OCI-LY1 (cell line): ENCODE measurements around the gene STUM.

Experiments used
- H2AFZ ChIP-seq: fragments of 200-600 bp; sonication (generic), shearing (Covaris generic); 2 replicates; pipeline ENCODE4 v1.6.0; 2014; ENCODE audit warnings: antibody characterized with exemption, mild to moderate bottlenecking, low read length
- H3F3A ChIP-seq: fragments of 200-600 bp; sonication (generic), shearing (Covaris generic); 2 replicates; pipeline ENCODE4 v1.6.0; 2014; ENCODE audit warnings: mild to moderate bottlenecking, antibody characterized with exemption, low read length, moderate library complexity; ENCODE audit not compliant: insufficient read depth
- H3K27ac ChIP-seq: fragments of 200-600 bp; sonication (generic); 2 replicates; pipeline ENCODE4 v1.5.1; 2014; ENCODE audit warnings: low read length, mixed run types, mild to moderate bottlenecking, low read depth; ENCODE audit not compliant: poor library complexity, severe bottlenecking
- H3K27me3 ChIP-seq: fragments of 200-600 bp; sonication (generic); 2 replicates; pipeline ENCODE4 v1.6.0; 2014; ENCODE audit warnings: antibody characterized with exemption, mild to moderate bottlenecking, low read length, moderate library complexity; ENCODE audit not compliant: insufficient read depth
- H3K36me3 ChIP-seq: fragments of 200-600 bp; sonication (generic); 2 replicates; pipeline ENCODE4 v1.6.1; 2014; ENCODE audit warnings: mild to moderate bottlenecking, antibody characterized with exemption, low read length, moderate library complexity, mixed read lengths; ENCODE audit not compliant: insufficient read depth
- H3K4me1 ChIP-seq: fragments of 200-600 bp; sonication (generic); 2 replicates; pipeline ENCODE4 v1.5.1; 2014; ENCODE audit warnings: mild to moderate bottlenecking, low read length, moderate library complexity; ENCODE audit not compliant: insufficient read depth, severe bottlenecking
- H3K4me2 ChIP-seq: fragments of 200-600 bp; sonication (generic), shearing (Covaris generic); 2 replicates; pipeline ENCODE4 v1.6.1; 2014; ENCODE audit warnings: low read length
- H3K4me3 ChIP-seq: fragments of 200-600 bp; sonication (generic); 2 replicates; pipeline ENCODE4 v1.5.1; 2014; ENCODE audit warnings: low read length, low read depth, mild to moderate bottlenecking, mixed read lengths; ENCODE audit not compliant: poor library complexity, severe bottlenecking
- H3K79me2 ChIP-seq: fragments of 200-600 bp; shearing (Covaris generic); 2 replicates; pipeline ENCODE4 v1.6.1; 2016; ENCODE audit warnings: mixed run types, low read length, mixed read lengths; ENCODE audit not compliant: insufficient read depth
- H3K9ac ChIP-seq: fragments of 200-600 bp; sonication (generic), shearing (Covaris generic); 2 replicates; pipeline ENCODE4 v1.6.1; 2014; ENCODE audit warnings: mild to moderate bottlenecking, low read length, mixed read lengths
- H3K9me2 ChIP-seq: fragments of 200-600 bp; sonication (generic), shearing (Covaris generic); 2 replicates; pipeline ENCODE4 v1.6.1; 2014; ENCODE audit warnings: low read depth, mild to moderate bottlenecking, low read length, mixed read lengths
- H3K9me3 ChIP-seq: fragments of 200-600 bp; shearing (Covaris generic); 2 replicates; pipeline ENCODE4 v1.6.1; 2014; ENCODE audit warnings: low read length, mixed read lengths
- H4K20me1 ChIP-seq: fragments of 200-600 bp; sonication (generic), shearing (Covaris generic); 2 replicates; pipeline ENCODE4 v1.6.0; 2016; ENCODE audit warnings: mild to moderate bottlenecking, low read length; ENCODE audit not compliant: insufficient read depth
- CTCF ChIP-seq: fragments of 200-600 bp; sonication (generic), shearing (Covaris generic); IDR thresholded peaks from 2 replicates; pipeline ENCODE4 v1.5.1; 2017; ENCODE audit warnings: mild to moderate bottlenecking, antibody characterized with exemption, low read length, moderate library complexity, mixed read lengths
- EZH2 ChIP-seq: fragments of 200-600 bp; sonication (generic), shearing (Covaris generic); IDR thresholded peaks from 2 replicates; pipeline ENCODE4 v1.8.0; 2017; ENCODE audit warnings: borderline replicate concordance, mixed run types, mild to moderate bottlenecking, antibody characterized with exemption, low read length, moderate library complexity, mixed read lengths

STUM gene

GRCh38 chr1:226581650-226582330 is 33.2 kb downstream of the STUM start:
- Histone ChIP-seq H3K4me1 (no peaks in the 10 kb centered on the region), H3K9ac (no peak overlapping the region), H3K27me3 (peaks cover 8% of the 10 kb centered on the region; the same call in 1 of the 2 replicates), H3F3A (no peaks in the 10 kb centered on the region), H3K4me3 (no peak overlapping the region), H3K9me3 (no peaks in the 10 kb centered on the region), H2AFZ (no peak overlapping the region), H3K27ac (no peak overlapping the region), H4K20me1 (no peaks in the 10 kb centered on the region), H3K4me2 (no peak overlapping the region), H3K9me2 (no peaks in the 10 kb centered on the region), H3K79me2 (no peaks in the 10 kb centered on the region), H3K36me3 (no peaks in the 10 kb centered on the region)
- no peak for TF ChIP-seq CTCF
- no peak for TF ChIP-seq EZH2

- no peaks in the 10 kb centered on the region for H3K9me2 ChIP-seq
- no peaks in the 10 kb centered on the region for H3K4me1 ChIP-seq
- H3K4me3 ChIP-seq, result no peak overlapping the region
- H3K9ac ChIP-seq, result no peak overlapping the region
- no peak overlapping the region for H2AFZ ChIP-seq
- TF ChIP-seq EZH2 (no peak), CTCF (no peak)
- H3K27ac ChIP-seq, result no peak overlapping the region
- no peaks in the 10 kb centered on the region for H4K20me1 ChIP-seq
- H3K27me3 ChIP-seq, result peaks cover 10% of the 10 kb centered on the region; the same call in 1 of the 2 replicates
- no peaks in the 10 kb centered on the region for H3K9me3 ChIP-seq
- H3K36me3 ChIP-seq, result no peaks in the 10 kb centered on the region
- H3K4me2 ChIP-seq, result no peak overlapping the region
- no peaks in the 10 kb centered on the region for H3F3A ChIP-seq
- no peaks in the 10 kb centered on the region for H3K79me2 ChIP-seq
Observed at GRCh38 chr1:226582966-226583365, 34.4 kb downstream of the STUM start.

- H3K4me2 ChIP-seq, result no peak overlapping the region
- no peaks in the 10 kb centered on the region for H3K79me2 ChIP-seq
- no peak overlapping the region for H2AFZ ChIP-seq
- H3K4me3 ChIP-seq, result no peak overlapping the region
- no peaks in the 10 kb centered on the region for H4K20me1 ChIP-seq
- no peak overlapping the region for H3K9ac ChIP-seq
- no peaks in the 10 kb centered on the region for H3K9me2 ChIP-seq
- H3K4me1 ChIP-seq, result no peaks in the 10 kb centered on the region
- no peak overlapping the region for H3K27ac ChIP-seq
- no peaks in the 10 kb centered on the region for H3F3A ChIP-seq
- peaks cover 15% of the 10 kb centered on the region; the same call in 1 of the 2 replicates for H3K27me3 ChIP-seq
- no peak for TF ChIP-seq CTCF
- no peak for TF ChIP-seq EZH2
- no peaks in the 10 kb centered on the region for H3K36me3 ChIP-seq
- H3K9me3 ChIP-seq, result no peaks in the 10 kb centered on the region
Observed at GRCh38 chr1:226584164-226584563, 35.6 kb downstream of the STUM start.
